ENCODE data around the gene CLDN7. TPM values are rescaled to one million over a fixed set of nuclear protein-coding genes. Genes with fewer than 3 reads are reported as not detected.

CLDN7 gene
- total RNA-seq, 1 experiment from 2014 or later: 177 TPM

GRCh38 chr17:7242717-7243452 is 19.4 kb downstream of the CLDN7 start:
- peak; percentile 99 for DNase-seq
- H3K79me1 ChIP-seq (ENCODE audit: insufficient read depth, low read depth, low read length, poor library complexity, severe bottlenecking): peaks cover 5% of the 10 kb centered on the region
- no peak overlapping the region for H2AK5ac ChIP-seq (ENCODE audit: insufficient read length, low read length)
- H2BK15ac ChIP-seq (ENCODE audit: low read depth, low read length): no peak overlapping the region
- no peak overlapping the region for H2BK120ac ChIP-seq (ENCODE audit: low read depth, low read length, poor library complexity, severe bottlenecking)
- H3K4me3 Mint-ChIP-seq: peak overlapping the region; percentile 95 to 97
- H3K18ac ChIP-seq (ENCODE audit: insufficient read length, low read depth, low read length): peak overlapping the region; percentile 25
- no peak overlapping the region for H4K91ac ChIP-seq (ENCODE audit: insufficient read length, low read depth, low read length)
- no peak overlapping the region for H3K4ac ChIP-seq (ENCODE audit: low read depth, low read length)
- peaks cover 0 to 2% of the 10 kb centered on the region in 2 experiments; a peak in 2 of 5 replicates for H3K9me3 Mint-ChIP-seq
- H2BK20ac ChIP-seq (ENCODE audit: low read depth, low read length, poor library complexity, severe bottlenecking): no peak overlapping the region
- no peak overlapping the region for H3K23ac ChIP-seq (ENCODE audit: insufficient read length, low read depth, low read length)
- H4K20me1 ChIP-seq (ENCODE audit: control insufficient read depth, insufficient read depth, insufficient read length): no peaks in the 10 kb centered on the region
- no peak overlapping the region for H2AFZ ChIP-seq (ENCODE audit: low read length)
- TF ChIP-seq CTCF (conservative IDR thresholded peaks at IDR 0.05): peak; percentile 21; the same call in 1 of the 3 replicates
- H4K5ac ChIP-seq (ENCODE audit: insufficient read length, low read depth, low read length): no peak overlapping the region
- no peak overlapping the region for H2BK12ac ChIP-seq (ENCODE audit: insufficient read length, low read depth, low read length)
- H3K4me1 ChIP-seq (ENCODE audit: insufficient read depth, low read length): no peaks in the 10 kb centered on the region
- no peaks in the 10 kb centered on the region; the same call in 1 of the 2 replicates for H3K27me3 Mint-ChIP-seq (ENCODE audit: low read depth)
- H3K23me2 ChIP-seq (ENCODE audit: insufficient read length, low read depth, low read length, poor library complexity, severe bottlenecking): peaks cover 4% of the 10 kb centered on the region
- H3K79me2 ChIP-seq (ENCODE audit: insufficient read depth, low read length): peaks cover 4% of the 10 kb centered on the region; the same call in 1 of the 2 replicates
- H3K4me2 ChIP-seq (ENCODE audit: insufficient read depth, insufficient read length, low read length): peak overlapping the region; percentile 98
- H3K36me3 Mint-ChIP-seq (ENCODE audit: insufficient read depth in 1 of 3, low read depth in 3 of 3): peaks cover 27 to 52% (median 47%) of the 10 kb centered on the region in 3 experiments
- no peaks in the 10 kb centered on the region for H3K9me3 ChIP-seq (ENCODE audit: control insufficient read depth, low read depth, low read length)
- H3K9ac ChIP-seq (ENCODE audit: extremely low read depth, insufficient read length, low read length): peak overlapping the region; percentile 53
- no CpG with 5 or more reads among the region's 49 CpGs for WGBS (ENCODE audit: extremely low coverage, insufficient read length, low lambda C conversion rate)
- H2BK5ac ChIP-seq (ENCODE audit: insufficient read length, low read length): no peak overlapping the region
- H4K8ac ChIP-seq (replicated peaks; ENCODE audit: insufficient read length, low read depth, low read length): no peak overlapping the region
- peak overlapping the region; percentile 62 for H3K27ac ChIP-seq (ENCODE audit: insufficient read length, low read depth, low read length)
- H3K14ac ChIP-seq (ENCODE audit: insufficient read depth, low read length): no peak overlapping the region
- no peak overlapping the region for H3K56ac ChIP-seq (ENCODE audit: insufficient read length, low read depth, low read length)
- H3K27ac Mint-ChIP-seq: peak overlapping the region; percentile 96 to 100 (median 99)
- peaks cover 34% of the 10 kb centered on the region in 2 experiments for H3K4me1 Mint-ChIP-seq
- no peaks in the 10 kb centered on the region for H3K27me3 ChIP-seq (ENCODE audit: insufficient read depth, low read length)
- H3T11ph ChIP-seq (ENCODE audit: low read length): no peak overlapping the region

Data from H9 (cell line).